HG02981 (cell line): ENCODE results near the gene POLR2E.

ENCODE experiments used
- ATAC-seq: cut with Tn5 transposase; IDR thresholded peaks from one replicate; pipeline ENCODE4 v1.9.1; 2021; ENCODE audit warnings: mild to moderate bottlenecking, moderate library complexity; ENCODE audit not compliant: unreplicated experiment

POLR2E gene

GRCh38 chr19:1082165-1082927 is 12.8 kb downstream of the POLR2E start:
- ATAC-seq: no peak

DNA sequence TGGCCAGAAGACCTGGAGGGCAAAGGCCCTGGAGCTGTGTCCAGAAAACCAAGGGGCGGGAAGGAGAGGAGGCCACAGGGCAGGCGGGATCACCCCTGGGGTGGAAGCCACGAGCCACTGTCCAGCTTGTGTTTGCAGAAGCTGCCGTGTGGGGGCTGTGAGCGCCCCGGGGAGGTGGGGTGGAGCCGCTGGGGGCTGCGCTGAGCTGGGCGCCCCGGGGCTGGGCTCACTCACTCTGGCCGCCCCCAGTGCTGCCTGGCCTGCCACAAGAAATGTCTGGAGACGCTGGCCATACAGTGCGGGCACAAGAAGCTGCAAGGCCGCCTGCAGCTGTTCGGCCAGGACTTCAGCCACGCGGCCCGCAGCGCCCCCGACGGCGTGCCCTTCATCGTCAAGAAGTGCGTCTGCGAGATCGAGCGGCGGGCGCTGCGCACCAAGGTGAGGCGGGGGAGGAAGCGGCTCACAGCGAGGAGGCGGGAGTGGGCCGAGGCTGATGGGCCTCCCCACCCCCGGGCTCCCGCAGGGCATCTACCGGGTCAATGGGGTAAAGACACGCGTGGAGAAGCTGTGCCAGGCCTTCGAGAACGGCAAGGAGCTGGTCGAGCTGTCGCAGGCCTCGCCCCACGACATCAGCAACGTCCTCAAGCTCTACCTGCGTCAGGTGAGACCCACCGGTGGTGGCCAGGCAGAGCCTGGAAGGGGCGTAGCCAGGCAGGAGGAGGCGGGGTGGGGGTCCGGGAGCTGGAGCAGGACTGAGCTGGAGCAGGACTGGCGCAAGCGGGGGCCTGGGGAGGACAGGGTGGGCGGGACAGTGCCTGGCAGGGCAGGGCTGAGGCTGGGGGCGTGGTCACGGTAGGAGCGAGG is 13.6 kb downstream of the POLR2E start:
- ATAC-seq: no peak

DNA sequence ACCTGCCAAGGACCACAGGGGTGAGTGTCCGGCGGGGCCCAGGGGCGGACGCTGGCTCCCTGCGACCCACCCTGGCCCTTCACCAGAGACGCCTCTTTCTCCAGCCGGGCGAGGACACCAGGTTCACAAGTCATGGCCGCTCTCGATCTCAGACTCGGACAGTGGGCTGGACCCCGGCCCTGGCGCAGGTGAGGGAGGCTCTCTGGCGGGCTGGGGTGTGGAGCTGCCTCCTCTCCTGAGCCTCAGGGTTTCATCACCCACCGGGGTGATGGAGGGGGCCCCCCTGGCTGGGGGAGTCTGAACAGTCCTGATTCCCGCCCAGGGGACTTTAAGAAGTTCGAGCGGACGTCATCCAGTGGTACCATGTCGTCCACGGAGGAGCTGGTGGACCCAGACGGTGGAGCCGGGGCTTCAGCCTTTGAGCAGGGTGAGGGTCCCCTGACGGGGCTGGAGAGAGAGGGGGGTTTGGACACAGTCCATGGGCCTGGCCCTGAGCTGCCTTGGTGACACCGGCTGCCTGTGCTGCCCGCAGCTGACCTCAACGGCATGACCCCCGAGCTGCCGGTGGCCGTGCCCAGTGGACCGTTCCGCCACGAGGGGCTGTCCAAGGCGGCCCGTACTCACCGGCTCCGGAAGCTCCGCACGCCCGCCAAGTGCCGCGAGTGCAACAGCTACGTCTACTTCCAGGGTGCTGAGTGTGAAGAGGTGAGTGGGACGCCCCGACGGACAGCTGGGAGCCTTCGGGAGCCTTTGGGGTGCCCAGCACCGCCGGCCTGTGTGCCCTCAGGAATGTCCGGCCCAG is 14.6 kb downstream of the POLR2E start:
- ATAC-seq: no peak

DNA sequence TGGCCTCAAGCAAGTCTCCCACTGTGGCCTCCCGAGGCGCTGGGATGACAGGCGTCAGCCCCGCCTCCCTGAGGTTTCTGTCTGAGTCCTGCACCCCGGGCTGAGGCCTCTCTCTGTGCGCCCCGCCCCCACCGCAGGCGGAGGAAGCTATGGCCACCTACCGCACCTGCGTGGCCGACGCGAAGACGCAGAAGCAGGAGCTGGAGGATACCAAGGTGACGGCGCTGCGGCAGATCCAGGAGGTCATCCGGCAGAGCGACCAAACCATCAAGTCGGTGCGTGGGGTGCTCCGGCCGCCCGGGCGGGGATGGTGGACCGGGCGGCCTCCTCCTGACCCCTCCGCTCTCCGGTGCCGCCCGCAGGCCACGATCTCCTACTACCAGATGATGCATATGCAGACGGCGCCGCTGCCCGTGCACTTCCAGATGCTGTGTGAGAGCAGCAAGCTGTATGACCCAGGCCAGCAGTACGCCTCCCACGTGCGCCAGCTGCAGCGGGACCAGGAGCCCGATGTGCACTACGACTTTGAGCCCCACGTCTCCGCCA is 15.5 kb downstream of the POLR2E start:
- no peak for ATAC-seq

GRCh38 chr19:1076951-1077350 is 18.2 kb downstream of the POLR2E start:
- ATAC-seq: peak; percentile 67

DNA sequence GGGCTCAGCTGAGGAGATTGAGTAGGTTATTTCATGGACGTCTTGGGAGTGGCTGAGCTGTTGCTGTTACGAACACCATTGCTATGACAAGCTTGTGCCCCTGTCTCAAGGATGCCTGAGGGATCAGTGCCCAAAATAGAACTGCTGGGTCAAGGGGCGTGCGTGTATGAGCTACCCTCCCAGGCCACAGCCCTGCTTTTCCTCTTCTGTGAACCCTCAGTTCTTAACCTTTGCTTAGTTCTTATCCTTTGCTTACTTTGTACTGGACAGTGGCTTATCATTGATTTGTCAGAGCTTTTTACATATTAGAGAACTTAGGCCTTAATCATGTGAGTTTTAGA is 19.2 kb downstream of the POLR2E start:
- no peak for ATAC-seq

DNA sequence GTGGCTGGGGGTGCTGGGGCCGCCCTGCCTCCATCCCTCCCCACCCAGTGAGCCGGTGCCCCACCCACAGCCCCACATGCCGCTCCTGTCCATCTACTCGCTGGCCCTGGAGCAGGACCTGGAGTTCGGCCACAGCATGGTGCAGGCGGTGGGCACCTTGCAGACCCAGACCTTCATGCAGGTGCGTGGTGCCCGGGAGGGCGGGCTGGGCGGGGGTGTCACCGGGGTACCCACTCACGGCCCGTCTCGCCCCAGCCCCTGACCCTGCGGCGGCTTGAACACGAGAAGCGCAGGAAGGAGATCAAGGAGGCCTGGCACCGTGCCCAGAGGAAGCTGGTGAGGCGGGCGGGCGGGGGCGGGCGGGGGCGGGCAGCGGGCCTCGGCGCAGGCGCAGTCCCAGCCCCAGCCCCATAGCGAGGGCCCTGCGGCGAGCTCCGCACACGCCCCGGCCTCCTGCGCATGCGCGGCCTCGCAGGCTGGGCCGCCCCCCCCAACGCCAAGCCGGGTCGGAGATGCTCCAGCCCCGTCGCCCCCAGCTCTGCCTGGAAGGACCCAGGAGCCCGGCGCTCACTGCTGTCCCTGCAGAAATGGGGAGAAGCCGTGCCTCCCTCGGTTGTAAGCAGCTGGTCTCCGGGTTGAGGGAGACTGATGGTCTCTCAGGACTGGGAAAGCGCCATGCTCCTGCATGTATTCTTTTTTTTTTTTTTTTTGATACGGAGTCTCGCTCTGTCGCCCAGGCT is 20.5 kb downstream of the POLR2E start:
- peak; percentile 37 for ATAC-seq

DNA sequence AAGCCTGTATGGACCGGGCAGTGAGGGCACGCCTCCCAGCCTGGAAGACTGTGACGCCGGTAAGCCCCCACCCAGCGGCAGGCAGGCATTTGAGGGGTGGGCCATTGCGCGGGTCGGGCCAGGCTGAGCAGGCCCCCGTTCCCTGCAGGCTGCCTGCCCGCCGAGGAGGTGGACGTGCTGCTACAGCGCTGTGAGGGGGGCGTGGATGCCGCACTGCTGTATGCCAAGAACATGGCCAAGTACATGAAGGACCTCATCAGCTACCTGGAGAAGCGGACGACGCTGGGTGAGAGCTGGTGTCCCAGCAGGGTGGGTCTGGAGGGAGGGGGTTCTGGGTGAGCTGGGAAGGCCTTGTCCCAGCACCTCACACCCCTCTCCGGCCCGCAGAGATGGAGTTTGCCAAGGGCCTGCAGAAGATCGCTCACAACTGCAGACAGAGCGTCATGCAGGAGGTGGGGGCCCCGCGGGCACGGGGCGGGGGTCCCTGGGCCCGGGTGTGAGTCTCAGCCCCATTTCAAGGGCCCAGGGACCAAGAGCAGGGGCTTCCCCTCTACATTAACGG is 21.1 kb downstream of the POLR2E start:
- no peak for ATAC-seq

- ATAC-seq: no peak
Observed at GRCh38 chr19:1073063-1073955, 21.9 kb downstream of the POLR2E start.

- no peak for ATAC-seq
Observed at GRCh38 chr19:1072371-1073015, 22.7 kb downstream of the POLR2E start.

DNA sequence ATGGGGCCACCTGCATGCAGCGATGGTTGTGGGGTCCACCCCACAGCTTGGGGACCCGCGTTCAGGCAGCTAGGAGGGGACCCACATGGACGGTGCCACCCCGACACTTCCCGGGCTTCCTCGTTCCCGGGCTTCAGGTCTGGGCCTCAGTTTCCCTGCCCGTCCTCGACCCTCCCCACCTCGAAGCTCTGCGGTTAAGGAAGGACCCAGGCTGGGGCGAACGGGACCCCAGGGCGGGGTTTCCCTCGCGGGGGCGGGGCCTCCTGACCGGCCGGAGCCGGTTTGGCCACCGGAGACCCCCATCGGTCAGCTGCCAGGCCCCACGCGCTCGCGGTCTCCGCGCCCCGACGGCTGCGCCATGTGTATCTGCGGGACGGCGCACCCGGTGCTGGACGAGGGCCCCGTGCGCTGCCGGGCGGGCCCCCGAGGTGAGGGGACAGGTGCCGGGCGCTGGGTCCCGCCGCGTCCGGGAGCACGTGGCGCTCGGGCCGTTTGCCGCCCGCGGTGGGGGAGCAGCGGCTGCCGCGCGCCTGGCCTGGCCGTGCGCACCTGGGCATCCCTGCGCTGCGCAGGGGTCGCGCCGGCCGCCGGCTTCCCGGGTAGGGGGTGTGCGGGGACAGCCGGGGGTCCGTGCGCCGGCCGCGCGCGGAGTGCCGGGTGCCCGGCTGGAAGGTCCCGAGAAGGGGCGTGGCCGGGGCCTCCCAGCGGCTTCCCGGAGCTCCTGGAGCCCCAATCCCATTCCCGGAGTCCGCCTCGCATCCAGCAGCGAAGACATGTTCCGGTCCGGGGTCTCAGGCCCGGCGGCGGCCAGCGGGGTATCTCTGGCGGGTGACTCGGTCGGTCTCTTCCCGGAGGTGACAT is 24.0 kb downstream of the POLR2E start:
- ATAC-seq: no peak

DNA sequence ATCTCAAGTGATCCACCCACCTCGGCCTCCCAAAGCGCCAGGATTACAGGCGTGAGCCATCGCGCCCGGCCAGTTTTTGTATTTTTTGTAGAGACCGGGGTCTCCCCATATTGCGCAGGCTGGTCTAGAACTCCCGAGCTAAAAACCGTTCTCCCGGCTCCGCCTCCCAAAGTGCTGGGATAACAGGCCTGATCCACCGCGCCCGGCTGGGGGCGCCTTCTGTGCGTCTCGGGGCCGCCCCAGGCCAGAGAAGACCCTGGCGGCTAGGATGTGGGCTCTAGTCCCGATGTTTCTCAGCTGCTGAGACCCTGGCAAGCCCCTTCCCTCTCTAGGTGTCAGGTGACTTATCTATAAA is 24.6 kb downstream of the POLR2E start:
- ATAC-seq: no peak

DNA sequence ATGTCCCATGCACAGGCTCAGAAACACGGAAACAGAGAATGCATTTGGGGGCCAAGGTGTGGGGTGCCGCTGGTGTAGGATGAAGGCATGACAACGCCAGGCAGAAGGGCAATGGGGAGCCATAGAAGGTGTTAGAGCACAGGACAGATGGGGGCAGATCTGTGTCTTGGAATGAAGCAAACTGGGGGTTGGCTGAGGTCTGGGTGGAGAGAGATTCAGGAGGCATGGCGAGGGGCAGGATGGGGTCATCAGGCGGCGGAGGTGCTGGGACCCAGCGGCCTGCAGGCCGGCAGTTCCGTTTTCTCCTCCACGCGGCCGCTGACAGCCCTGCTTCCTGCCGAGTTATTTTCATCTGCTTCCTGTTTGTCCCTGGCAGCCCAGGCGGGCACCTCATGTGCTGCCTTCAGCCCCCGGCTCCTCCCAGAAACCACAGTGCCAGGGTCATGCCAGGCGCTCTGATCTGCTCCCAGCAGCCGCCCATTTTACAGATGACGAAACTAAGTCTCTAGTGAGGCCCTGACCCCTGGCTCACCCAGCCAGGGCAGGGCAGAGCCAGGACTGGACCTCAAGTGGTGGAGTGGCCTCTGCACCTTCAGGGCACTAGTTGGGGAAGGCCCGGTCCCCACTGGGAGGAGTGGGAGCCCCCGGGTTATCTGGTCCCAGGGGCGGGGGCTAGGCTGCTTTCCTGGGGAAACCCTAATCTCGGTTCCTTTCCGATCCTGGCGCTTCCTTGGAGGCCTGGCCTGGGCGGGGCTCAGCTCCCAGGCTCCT is 26.0 kb downstream of the POLR2E start:
- ATAC-seq: no peak

- ATAC-seq: no peak
Observed at GRCh38 chr19:1068009-1069001, 26.9 kb downstream of the POLR2E start.

GRCh38 chr19:1067341-1067957 is 27.7 kb downstream of the POLR2E start:
- no peak for ATAC-seq
